MCF 10A (cell line): ENCODE results near the gene THPO. TPM values are rescaled to one million over a fixed set of nuclear protein-coding genes. Genes with fewer than 3 reads are reported as not detected.
"Not testable (repeated sequence)": the region's sequence is repeated elsewhere in the genome, so short reads cannot be mapped to it uniquely, and the experiment has no call there.

ENCODE experiments used
- BruUV-seq: library from RNA; stranded (reverse); fragments of 400-500 nt; replicated peaks from 2 replicates; lab custom pipeline; 2021; lab: Mats Ljungman, UMichigan
- CTCF ChIA-PET: fragments of 300-600 bp; sonication (Branson Sonifier 250); formaldehyde crosslinking; extraction: SDS; loops from one replicate; lab custom pipeline; 2021; ENCODE audit warnings: antibody characterized with exemption, inconsistent platforms; lab: Yijun Ruan, JAX
- POLR2A ChIA-PET: fragments of 300-600, 350-650 bp; sonication (Branson Sonifier 250); formaldehyde crosslinking; extraction: SDS; loops from one replicate; lab custom pipeline; 2020; ENCODE audit warnings: antibody characterized with exemption, inconsistent platforms; lab: Yijun Ruan, JAX
- DNase-seq: peaks from one replicate; pipeline ENCODE4 v3.0.0-alpha.2; 2018; ENCODE audit not compliant: unreplicated experiment
- H3K27ac Mint-ChIP-seq: one replicate; pipeline ENCODE4 v1.8.0; 2022; ENCODE audit warnings: mild to moderate bottlenecking, low read depth, mixed read lengths; ENCODE audit not compliant: unreplicated experiment
- H3K27me3 Mint-ChIP-seq: one replicate; pipeline ENCODE4 v1.8.0; 2022; ENCODE audit warnings: mixed read lengths; ENCODE audit not compliant: insufficient read depth, unreplicated experiment
- H3K36me3 Mint-ChIP-seq: one replicate; pipeline ENCODE4 v1.8.0; 2022; ENCODE audit warnings: mild to moderate bottlenecking, moderate library complexity, mixed read lengths; ENCODE audit not compliant: insufficient read depth, unreplicated experiment
- H3K4me1 Mint-ChIP-seq: one replicate; pipeline ENCODE4 v1.8.0; 2022; ENCODE audit warnings: mixed read lengths; ENCODE audit not compliant: insufficient read depth, unreplicated experiment
- H3K4me3 Mint-ChIP-seq: one replicate; pipeline ENCODE4 v1.8.0; 2022; ENCODE audit warnings: mild to moderate bottlenecking, moderate library complexity, mixed read lengths; ENCODE audit not compliant: unreplicated experiment
- H3K9me3 Mint-ChIP-seq: one replicate; pipeline ENCODE4 v1.8.0; 2022; ENCODE audit warnings: mixed read lengths; ENCODE audit not compliant: unreplicated experiment
- CTCF ChIP-seq: fragments of 200-600 bp; IDR thresholded peaks from one replicate; pipeline ENCODE4 v1.8.0; 2022; ENCODE audit warnings: antibody characterized with exemption, mild to moderate bottlenecking; ENCODE audit not compliant: unreplicated experiment
- intact Hi-C: fragments of 100-400 bp; cut with micrococcal nuclease; formaldehyde crosslinking; loops from 2 replicates; pipeline ENCODE4 v1.14.1; 2022
- total RNA-seq: library from RNA; stranded (reverse); gene quantifications from 2 replicates; pipeline ENCODE4 v1.2.3, GENCODE V29; 2022

Gene THPO
- total RNA-seq, 1 experiment from 2014 or later = not detected

GRCh38 chr3:184343200-184343876 lies 34.7 kb downstream of the THPO start:
- intact Hi-C loops = no loop called here
- H3K4me1 Mint-ChIP-seq = peaks cover 13% of the 10 kb centered on the region
- H3K27me3 Mint-ChIP-seq = no peaks in the 10 kb centered on the region
- H3K27ac Mint-ChIP-seq = no peak overlapping the region
- POLR2A ChIA-PET = no interaction called here
- H3K36me3 Mint-ChIP-seq = peaks cover 21% of the 10 kb centered on the region
- H3K4me3 Mint-ChIP-seq = no peak overlapping the region
- CTCF ChIA-PET = interaction anchor here (3.2 kb wide), 1 partner anchor 11 kb away, joined by 15 read pairs; no protein-coding TSS in a partner anchor
- no TSS peak for BruUV-seq
- no peak for DNase-seq
- no peaks in the 10 kb centered on the region for H3K9me3 Mint-ChIP-seq
- TF ChIP-seq CTCF = no peak

- no peak for TF ChIP-seq CTCF
- H3K27ac Mint-ChIP-seq = no peak overlapping the region
- H3K4me1 Mint-ChIP-seq = peaks cover 25% of the 10 kb centered on the region
- ChIA-PET POLR2A (interaction anchor here (1.4 kb wide), 1 partner anchor 27 kb away, joined by 4 read pairs; no protein-coding TSS in a partner anchor), CTCF (interaction anchor here (0.7 to 3.2 kb wide), 2 partner anchors 12 to 201 kb away, joined by 4 to 15 read pairs; no protein-coding TSS in a partner anchor)
- intact Hi-C loops = no loop called here
- H3K4me3 Mint-ChIP-seq = no peak overlapping the region
- H3K36me3 Mint-ChIP-seq = peaks cover 28% of the 10 kb centered on the region
- peak; percentile 87 for DNase-seq
- H3K9me3 Mint-ChIP-seq = no peaks in the 10 kb centered on the region
- BruUV-seq = no TSS peak
- H3K27me3 Mint-ChIP-seq = no peaks in the 10 kb centered on the region
These were observed 36.1 kb downstream of the THPO start for GRCh38 chr3:184341925-184342324.

GRCh38 chr3:184339451-184340135 lies 38.4 kb downstream of the THPO start:
- DNase-seq, H3K4me3 Mint-ChIP-seq, H3K9me3 Mint-ChIP-seq, BruUV-seq, intact Hi-C loops, H3K27me3 Mint-ChIP-seq, H3K27ac Mint-ChIP-seq: not testable (repeated sequence)
- ChIA-PET CTCF (interaction anchor here (1.2 to 2.0 kb wide), 2 partner anchors 15 to 34 kb away, joined by 3 to 8 read pairs; no protein-coding TSS in a partner anchor), POLR2A (interaction anchor here (0.6 kb wide), 1 partner anchor 918 kb away, joined by 3 read pairs; no protein-coding TSS in a partner anchor)
- H3K36me3 Mint-ChIP-seq = peaks cover 26% of the 10 kb centered on the region
- H3K4me1 Mint-ChIP-seq = peaks cover 24% of the 10 kb centered on the region

GRCh38 chr3:184339001-184339400 lies 39.0 kb downstream of the THPO start:
- Mint-ChIP-seq H3K9me3 (no peaks in the 10 kb centered on the region), H3K27me3 (no peaks in the 10 kb centered on the region), H3K4me3 (no peak overlapping the region), H3K36me3 (peaks cover 29% of the 10 kb centered on the region), H3K4me1 (peaks cover 28% of the 10 kb centered on the region), H3K27ac (no peak overlapping the region)
- intact Hi-C loops = no loop called here
- CTCF ChIA-PET = interaction anchor here (1.2 to 2.0 kb wide), 2 partner anchors 16 to 33 kb away, joined by 3 to 8 read pairs; no protein-coding TSS in a partner anchor
- no peak for DNase-seq
- TF ChIP-seq CTCF = no peak
- POLR2A ChIA-PET = interaction anchor here (0.6 kb wide), 1 partner anchor 23 kb away, joined by 3 read pairs; no protein-coding TSS in a partner anchor
- no TSS peak for BruUV-seq
